GM12878 (cell line): ENCODE measurements around the gene CLIP3. TPM values are rescaled to one million over a fixed set of nuclear protein-coding genes. Genes with fewer than 3 reads are reported as not detected.

Experiments used
- ATAC-seq: fragments of 200-7000 bp; cut with Tn5 transposase; 3 replicates; pipeline ENCODE4 v1.9.1; 2020; ENCODE audit warnings: mild to moderate bottlenecking, moderate library complexity
- BruUV-seq: library from RNA; stranded (reverse); fragments of 400-500 nt; replicated peaks from 2 replicates; lab custom pipeline; 2021; lab: Mats Ljungman, UMichigan
- CTCF ChIA-PET: fragments of 300-600 bp; sonication (Branson Sonifier 250); formaldehyde crosslinking; extraction: SDS; loops from one replicate; lab custom pipeline; 2021; ENCODE audit warnings: inconsistent platforms; lab: Yijun Ruan, JAX
- POLR2A ChIA-PET: fragments of 350-600 bp; formaldehyde crosslinking; extraction: SDS; loops from one replicate; lab custom pipeline; 2021; ENCODE audit warnings: inconsistent platforms; lab: Charles Lee
- RAD21 ChIA-PET: fragments of 300-600 bp; sonication (Branson Sonifier 250); formaldehyde crosslinking; loops from one replicate; lab custom pipeline; 2023; ENCODE audit warnings: antibody characterized with exemption; ENCODE audit not compliant: unreplicated experiment; lab: Charles Lee
- SMC1A ChIA-PET: fragments of 300-600 bp; sonication (Branson Sonifier 250); formaldehyde crosslinking; loops from one replicate; lab custom pipeline; 2023; ENCODE audit not compliant: unreplicated experiment, uncharacterized antibody; lab: Charles Lee
- DNase-seq: peaks from one replicate; pipeline ENCODE4 v3.0.0-alpha.2; 2011; ENCODE audit warnings: low read depth, low spot score
- FAIRE-seq: peaks from 3 replicates; lab custom pipeline; 2011; peaks lifted over from hg19 to GRCh38; lab: Jason Lieb, UNC
- H2AFZ ChIP-seq: 2 replicates; pipeline ENCODE4 v1.6.0; 2011; ENCODE audit warnings: low read depth, low read length, control low read depth; ENCODE audit not compliant: control insufficient read depth
- H3K27ac ChIP-seq: 2 replicates; pipeline ENCODE4 v1.5.1; 2011; ENCODE audit warnings: control low read depth; ENCODE audit not compliant: control insufficient read depth, insufficient read depth
- H3K27me3 ChIP-seq, 2 experiments: replicated peaks in 1 of 2; 2 replicates each; pipeline versions ENCODE4 v1.6.0 to v1.6.1; 2011; ENCODE audit warnings: low read length in 1 of 2; ENCODE audit not compliant: control insufficient read depth in 2 of 2, insufficient read depth in 2 of 2
- H3K36me3 ChIP-seq, 2 experiments: 2 replicates each; pipeline ENCODE4 v1.5.1; 2011; ENCODE audit warnings: low read length in 1 of 2; ENCODE audit not compliant: control insufficient read depth in 2 of 2, insufficient read depth in 2 of 2
- H3K4me1 ChIP-seq: 2 replicates; pipeline ENCODE4 v1.6.1; 2011; ENCODE audit warnings: mild to moderate bottlenecking, low read length, moderate library complexity, mixed read lengths; ENCODE audit not compliant: control insufficient read depth, insufficient read depth
- H3K4me2 ChIP-seq: 2 replicates; pipeline ENCODE4 v1.6.0; 2011; ENCODE audit warnings: control low read depth; ENCODE audit not compliant: control insufficient read depth, insufficient read depth
- H3K4me3 ChIP-seq: fragments of 200-600 bp; sonication (generic); 2 replicates; pipeline ENCODE4 v1.5.1; 2016
- H3K79me2 ChIP-seq: 2 replicates; pipeline ENCODE4 v1.6.0; 2011; ENCODE audit warnings: low read length; ENCODE audit not compliant: control insufficient read depth, insufficient read depth
- H3K9ac ChIP-seq: 2 replicates; pipeline ENCODE4 v1.8.0; 2011; ENCODE audit warnings: low read length, control low read depth, mixed read lengths; ENCODE audit not compliant: control insufficient read depth, insufficient read depth
- H3K9me3 ChIP-seq: replicated peaks from 3 replicates; pipeline ENCODE4 v1.5.1; 2011; ENCODE audit warnings: mild to moderate bottlenecking, low read length; ENCODE audit not compliant: control insufficient read depth, insufficient read depth
- H4K20me1 ChIP-seq: 2 replicates; pipeline ENCODE4 v1.6.0; 2011; ENCODE audit not compliant: control insufficient read depth, insufficient read depth
- ATF3 ChIP-seq: IDR thresholded peaks from 2 replicates; pipeline ENCODE4 v1.6.1; 2011; ENCODE audit warnings: low read depth, mild to moderate bottlenecking, low read length, moderate library complexity, borderline replicate concordance; ENCODE audit errors: extremely low read depth
- DPF2 ChIP-seq: fragments of 450-650 bp; IDR thresholded peaks from 2 replicates; pipeline ENCODE4 v1.6.1; 2017; ENCODE audit warnings: mild to moderate bottlenecking
- FOS ChIP-seq: IDR thresholded peaks from 3 replicates; pipeline ENCODE4 v1.6.1; 2011; ENCODE audit warnings: borderline replicate concordance; ENCODE audit not compliant: insufficient read length; ENCODE audit errors: extremely low read depth
- NKRF ChIP-seq: fragments of 450-650 bp; conservative IDR thresholded peaks from 2 replicates; pipeline ENCODE4 v1.6.1; 2017; ENCODE audit warnings: mild to moderate bottlenecking, moderate library complexity
- POLR2AphosphoS5 ChIP-seq: IDR thresholded peaks from 2 replicates; pipeline ENCODE4 v1.6.1; 2011; ENCODE audit warnings: mild to moderate bottlenecking, low read length, inconsistent platforms
- RFX5 ChIP-seq: IDR thresholded peaks from 2 replicates; pipeline ENCODE4 v1.6.1; 2011; ENCODE audit warnings: low read depth, low read length, improper control_type of control experiment
- TCF12 ChIP-seq: IDR thresholded peaks from 2 replicates; pipeline ENCODE4 v1.6.1; 2011; ENCODE audit warnings: low read depth, mild to moderate bottlenecking, low read length
- WGBS: methylation state at CpG from one replicate; pipeline ENCODE4 v1.1.6; 2016; ENCODE audit warnings: low lambda C conversion rate; ENCODE audit not compliant: insufficient replicate concordance, insufficient coverage; ENCODE audit errors: missing lambda C conversion rate; 5-methylcytosine and 5-hydroxymethylcytosine counted together
- in situ Hi-C: fragments of 300-500 bp; cut with MboI; formaldehyde crosslinking; loops from 9 replicates; pipeline ENCODE4 v1.14.3; 2018; ENCODE audit warnings: mixed read lengths
- intact Hi-C: fragments of 100-400 bp; cut with micrococcal nuclease; formaldehyde crosslinking; loops from one replicate; pipeline ENCODE4 v1.14.2; 2022; ENCODE audit not compliant: unreplicated experiment
- polyA plus RNA-seq, 11 experiments: library from polyadenylated mRNA; depleted of rRNA in 4 of 11; unstranded in 6 of 11; stranded (reverse) in 5 of 11; fragments of >200 nt; fragmentation: Nextera tagmentation in 4 of 11; fragmentation: Illumina TruSeq in 1 of 11; extraction: Ambion mirVana in 4 of 11; extraction: Trizol in 1 of 11; gene quantifications; 1 replicate in 1 of 11; 2 replicates in 10 of 11; pipeline versions ENCODE4 v1.2.1 to v1.2.3, GENCODE V29; 2011 to 2016; ENCODE audit warnings: inconsistent platforms in 2 of 11, missing spikeins in 2 of 11, low read depth in 1 of 11
- total RNA-seq, 4 experiments: library from RNA; depleted of rRNA in 3 of 4; stranded (reverse); fragments of >200 nt in 3 of 4; fragmentation: Illumina TruSeq in 1 of 4; extraction: Trizol in 1 of 4; gene quantifications; 2 replicates each; pipeline versions ENCODE4 v1.2.1 to v1.2.3, GENCODE V29; 2013 to 2021

CLIP3 gene
- total and polyA plus RNA-seq, 10 of the 15 experiments (the other 5 are each of a cell fraction or from before 2014, with no cell fraction given) = 0.09 to 2.7 (median 0.45) TPM; not detected in 1

GRCh38 chr19:36009220-36009619 lies 23.5 kb downstream of the CLIP3 start (continued):
- peak; percentile 36; the same call in 1 of the 2 replicates for TF ChIP-seq NKRF
- no peak for TF ChIP-seq ATF3
- TF ChIP-seq DPF2 = 0 out of 2 replicates have a peak, but pooled peaks have one; percentile 49

- H3K27ac ChIP-seq = no peak within 1 kb of the TSS
- SMC1A ChIA-PET = interaction anchor here (0.7 kb wide), 1 partner anchor 10 kb away, joined by 3 read pairs; no protein-coding TSS in a partner anchor
- TF ChIP-seq POLR2AphosphoS5 (no peak), TCF12 (no peak), RFX5 (no peak), FOS (no peak)
- TF ChIP-seq, all 136 proteins: peak for 0
- in situ Hi-C loops = no loop called here
- no peaks in the 10 kb centered on the region; the same call in 1 of the 2 replicates for H3K4me1 ChIP-seq
- H3K27me3 ChIP-seq = no peaks in the 10 kb centered on the region
- peak within 1 kb of the TSS; percentile 66; the same call in 1 of the 2 replicates for H3K4me2 ChIP-seq
- no peaks in the 10 kb centered on the region for H3K9me3 ChIP-seq
- 90% methylated on average over 17 of the region's 19 CpGs for WGBS
- no TSS peak for BruUV-seq
- RAD21 ChIA-PET = no interaction called here
- intact Hi-C loops = no loop called here
- H4K20me1 ChIP-seq = no peaks in the 10 kb centered on the region
- POLR2A ChIA-PET = interaction anchor here (1.5 kb wide), 1 partner anchor 12 kb away, joined by 5 read pairs; no protein-coding TSS in a partner anchor
- H3K36me3 ChIP-seq = no peaks in the 10 kb centered on the region
- no peak within 1 kb of the TSS for H2AFZ ChIP-seq
- H3K79me2 ChIP-seq = peaks cover 5% of the 10 kb centered on the region
- peak within 1 kb of the TSS; percentile 47; the same call in 1 of the 2 replicates for H3K4me3 ChIP-seq
- no peak within 1 kb of the TSS; the same call in 1 of the 2 replicates for H3K9ac ChIP-seq
- DNase-seq (no peak), ATAC-seq (no peak), FAIRE-seq (no peak)
- CTCF ChIA-PET = interaction anchor here (1.7 kb wide), 1 partner anchor 11 kb away, joined by 6 read pairs; no protein-coding TSS in a partner anchor
Observed at GRCh38 chr19:36008336-36008978, 24.2 kb downstream of the CLIP3 start, which contains the start of gene SYNE4. Gene SYNE4, minus strand, starts transcription at chr19:36008813. Its CDS starts 132 bp downstream, at chr19:36008681.
